ENCODE data around the gene PPP1R36. TPM values are rescaled to one million over a fixed set of nuclear protein-coding genes. Genes with fewer than 3 reads are reported as not detected.

Gene PPP1R36
- total RNA-seq, 2 experiments from 2014 or later = 0.29 TPM; not detected in 1

GRCh38 chr14:64610049-64610746, 60.4 kb downstream of the PPP1R36 start:
- ATAC-seq = no peak
- Mint-ChIP-seq H3K27me3 (peaks cover 4% of the 10 kb centered on the region), H3K9me3 (no peaks in the 10 kb centered on the region), H3K27ac (no peak overlapping the region), H3K4me3 (no peak overlapping the region), H3K36me3 (ENCODE audit: low read depth) (no peaks in the 10 kb centered on the region), H3K4me1 (ENCODE audit: low read depth) (peaks cover 5% of the 10 kb centered on the region)
- intact Hi-C loops (cut with micrococcal nuclease) = no loop called here
- ChIA-PET CTCF (interaction anchor here (0.8 to 3.6 kb wide), 2 partner anchors 19 to 27 kb away, joined by 3 to 14 read pairs; no protein-coding TSS in a partner anchor), POLR2A (no interaction called here)
- no peak for DNase-seq
- TF ChIP-seq, protein P1, sequence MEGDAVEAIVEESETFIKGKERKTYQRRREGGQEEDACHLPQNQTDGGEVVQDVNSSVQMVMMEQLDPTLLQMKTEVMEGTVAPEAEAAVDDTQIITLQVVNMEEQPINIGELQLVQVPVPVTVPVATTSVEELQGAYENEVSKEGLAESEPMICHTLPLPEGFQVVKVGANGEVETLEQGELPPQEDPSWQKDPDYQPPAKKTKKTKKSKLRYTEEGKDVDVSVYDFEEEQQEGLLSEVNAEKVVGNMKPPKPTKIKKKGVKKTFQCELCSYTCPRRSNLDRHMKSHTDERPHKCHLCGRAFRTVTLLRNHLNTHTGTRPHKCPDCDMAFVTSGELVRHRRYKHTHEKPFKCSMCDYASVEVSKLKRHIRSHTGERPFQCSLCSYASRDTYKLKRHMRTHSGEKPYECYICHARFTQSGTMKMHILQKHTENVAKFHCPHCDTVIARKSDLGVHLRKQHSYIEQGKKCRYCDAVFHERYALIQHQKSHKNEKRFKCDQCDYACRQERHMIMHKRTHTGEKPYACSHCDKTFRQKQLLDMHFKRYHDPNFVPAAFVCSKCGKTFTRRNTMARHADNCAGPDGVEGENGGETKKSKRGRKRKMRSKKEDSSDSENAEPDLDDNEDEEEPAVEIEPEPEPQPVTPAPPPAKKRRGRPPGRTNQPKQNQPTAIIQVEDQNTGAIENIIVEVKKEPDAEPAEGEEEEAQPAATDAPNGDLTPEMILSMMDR (IDR thresholded peaks at IDR 0.05) = no peak

GRCh38 chr14:64611358-64612020, 61.7 kb downstream of the PPP1R36 start:
- ATAC-seq (no peak), DNase-seq (no peak)
- H3K27ac Mint-ChIP-seq = no peak overlapping the region
- H3K4me1 Mint-ChIP-seq (ENCODE audit: low read depth) = peaks cover 5% of the 10 kb centered on the region
- H3K36me3 Mint-ChIP-seq (ENCODE audit: low read depth) = no peaks in the 10 kb centered on the region
- H3K4me3 Mint-ChIP-seq = no peak overlapping the region
- intact Hi-C loops (cut with micrococcal nuclease) = no loop called here
- TF ChIP-seq, protein P1 (IDR thresholded peaks at IDR 0.05) = no peak
- ChIA-PET POLR2A (no interaction called here), CTCF (interaction anchor here (0.9 to 2.4 kb wide), 3 partner anchors 11 to 25 kb away, joined by 4 to 18 read pairs (median 6); no protein-coding TSS in a partner anchor)
- H3K27me3 Mint-ChIP-seq = peaks cover under 1% of the 10 kb centered on the region
- no peaks in the 10 kb centered on the region for H3K9me3 Mint-ChIP-seq

DNA sequence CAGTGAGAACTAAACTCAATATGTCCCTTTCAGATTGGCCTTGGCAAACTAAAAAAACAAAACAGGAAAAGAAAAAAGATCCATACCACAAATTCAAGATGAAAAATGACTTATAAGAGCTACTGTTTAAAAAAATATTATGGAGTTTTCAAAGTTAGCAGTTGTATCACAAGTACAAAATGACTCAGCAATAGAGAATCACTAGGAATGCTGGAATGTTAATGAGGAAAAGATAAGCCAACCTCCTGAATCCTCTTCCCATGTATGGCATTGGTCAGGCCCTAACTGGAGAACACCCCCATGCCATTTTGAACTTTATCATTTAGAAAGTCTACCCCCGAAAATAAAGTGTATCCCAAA, 62.2 kb downstream of the PPP1R36 start:
- Mint-ChIP-seq H3K4me3 (no peak overlapping the region), H3K27ac (no peak overlapping the region), H3K9me3 (no peaks in the 10 kb centered on the region), H3K36me3 (ENCODE audit: low read depth) (no peaks in the 10 kb centered on the region), H3K27me3 (no peaks in the 10 kb centered on the region), H3K4me1 (ENCODE audit: low read depth) (peaks cover 5% of the 10 kb centered on the region)
- ChIA-PET CTCF (interaction anchor here (0.9 to 2.4 kb wide), 3 partner anchors 11 to 24 kb away, joined by 4 to 18 read pairs (median 6); no protein-coding TSS in a partner anchor), POLR2A (interaction anchor here (1.0 kb wide), 1 partner anchor 9 kb away, joined by 5 read pairs; no protein-coding TSS in a partner anchor)
- no peak for ATAC-seq
- TF ChIP-seq, protein P1 (IDR thresholded peaks at IDR 0.05) = no peak
- intact Hi-C loops (cut with micrococcal nuclease) = no loop called here
- no peak for DNase-seq

- Mint-ChIP-seq H3K4me1 (ENCODE audit: low read depth) (peaks cover 5% of the 10 kb centered on the region), H3K9me3 (no peaks in the 10 kb centered on the region), H3K4me3 (no peak overlapping the region), H3K27me3 (no peaks in the 10 kb centered on the region), H3K27ac (no peak overlapping the region), H3K36me3 (ENCODE audit: low read depth) (no peaks in the 10 kb centered on the region)
- ChIA-PET CTCF (interaction anchor here (2.3 to 2.4 kb wide), 2 partner anchors 12 to 23 kb away, joined by 6 to 18 read pairs; no protein-coding TSS in a partner anchor), POLR2A (interaction anchor here (1.0 kb wide), 2 partner anchors 8 to 12 kb away, joined by 3 to 5 read pairs; no protein-coding TSS in a partner anchor)
- TF ChIP-seq, protein P1 (IDR thresholded peaks at IDR 0.05) = no peak
- DNase-seq (no peak), ATAC-seq (no peak)
- intact Hi-C loops (cut with micrococcal nuclease) = no loop called here
These were observed 63.4 kb downstream of the PPP1R36 start for GRCh38 chr14:64612971-64613666.
